Measurements from ENCODE around the gene CHRDL2. TPM values are rescaled to one million over a fixed set of nuclear protein-coding genes. Genes with fewer than 3 reads are reported as not detected.
"Not testable (repeated sequence)": the region's sequence is repeated elsewhere in the genome, so short reads cannot be mapped to it uniquely, and the experiment has no call there.

CHRDL2 gene
- total RNA-seq, 1 donor from 2014 or later: not detected

GRCh38 chr11:74769055-74769707, 38.0 kb upstream of the CHRDL2 start:
- H3K4me1 Mint-ChIP-seq (ENCODE audit: low read depth, unreplicated experiment): no peaks in the 10 kb centered on the region
- no peak overlapping the region for H3K27ac Mint-ChIP-seq (ENCODE audit: unreplicated experiment)
- TF ChIP-seq, protein P1, sequence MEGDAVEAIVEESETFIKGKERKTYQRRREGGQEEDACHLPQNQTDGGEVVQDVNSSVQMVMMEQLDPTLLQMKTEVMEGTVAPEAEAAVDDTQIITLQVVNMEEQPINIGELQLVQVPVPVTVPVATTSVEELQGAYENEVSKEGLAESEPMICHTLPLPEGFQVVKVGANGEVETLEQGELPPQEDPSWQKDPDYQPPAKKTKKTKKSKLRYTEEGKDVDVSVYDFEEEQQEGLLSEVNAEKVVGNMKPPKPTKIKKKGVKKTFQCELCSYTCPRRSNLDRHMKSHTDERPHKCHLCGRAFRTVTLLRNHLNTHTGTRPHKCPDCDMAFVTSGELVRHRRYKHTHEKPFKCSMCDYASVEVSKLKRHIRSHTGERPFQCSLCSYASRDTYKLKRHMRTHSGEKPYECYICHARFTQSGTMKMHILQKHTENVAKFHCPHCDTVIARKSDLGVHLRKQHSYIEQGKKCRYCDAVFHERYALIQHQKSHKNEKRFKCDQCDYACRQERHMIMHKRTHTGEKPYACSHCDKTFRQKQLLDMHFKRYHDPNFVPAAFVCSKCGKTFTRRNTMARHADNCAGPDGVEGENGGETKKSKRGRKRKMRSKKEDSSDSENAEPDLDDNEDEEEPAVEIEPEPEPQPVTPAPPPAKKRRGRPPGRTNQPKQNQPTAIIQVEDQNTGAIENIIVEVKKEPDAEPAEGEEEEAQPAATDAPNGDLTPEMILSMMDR (IDR thresholded peaks at IDR 0.05; ENCODE audit: partially characterized antibody, unreplicated experiment): no peak
- no peak overlapping the region for H3K4me3 Mint-ChIP-seq (ENCODE audit: unreplicated experiment)
- no peaks in the 10 kb centered on the region for H3K9me3 Mint-ChIP-seq (ENCODE audit: unreplicated experiment)
- peaks cover 4% of the 10 kb centered on the region for H3K27me3 Mint-ChIP-seq (ENCODE audit: unreplicated experiment)
- H3K36me3 Mint-ChIP-seq (ENCODE audit: unreplicated experiment): no peaks in the 10 kb centered on the region
- DNase-seq: no peak

GRCh38 chr11:74768172-74768651, 37.0 kb upstream of the CHRDL2 start:
- not testable (repeated sequence) for H3K4me3 Mint-ChIP-seq (ENCODE audit: unreplicated experiment); H3K36me3 Mint-ChIP-seq (ENCODE audit: unreplicated experiment); H3K27me3 Mint-ChIP-seq (ENCODE audit: unreplicated experiment); DNase-seq; H3K27ac Mint-ChIP-seq (ENCODE audit: unreplicated experiment); H3K9me3 Mint-ChIP-seq (ENCODE audit: unreplicated experiment); H3K4me1 Mint-ChIP-seq (ENCODE audit: low read depth, unreplicated experiment)

- H3K27me3 Mint-ChIP-seq (ENCODE audit: unreplicated experiment): peaks cover 4% of the 10 kb centered on the region
- H3K4me3 Mint-ChIP-seq (ENCODE audit: unreplicated experiment): no peak overlapping the region
- no peaks in the 10 kb centered on the region for H3K4me1 Mint-ChIP-seq (ENCODE audit: low read depth, unreplicated experiment)
- DNase-seq: no peak
- H3K36me3 Mint-ChIP-seq (ENCODE audit: unreplicated experiment): no peaks in the 10 kb centered on the region
- TF ChIP-seq, protein P1 (IDR thresholded peaks at IDR 0.05; ENCODE audit: partially characterized antibody, unreplicated experiment): no peak
- no peak overlapping the region for H3K27ac Mint-ChIP-seq (ENCODE audit: unreplicated experiment)
- no peaks in the 10 kb centered on the region for H3K9me3 Mint-ChIP-seq (ENCODE audit: unreplicated experiment)
Observed at GRCh38 chr11:74766905-74767304, 35.7 kb upstream of the CHRDL2 start.

DNA sequence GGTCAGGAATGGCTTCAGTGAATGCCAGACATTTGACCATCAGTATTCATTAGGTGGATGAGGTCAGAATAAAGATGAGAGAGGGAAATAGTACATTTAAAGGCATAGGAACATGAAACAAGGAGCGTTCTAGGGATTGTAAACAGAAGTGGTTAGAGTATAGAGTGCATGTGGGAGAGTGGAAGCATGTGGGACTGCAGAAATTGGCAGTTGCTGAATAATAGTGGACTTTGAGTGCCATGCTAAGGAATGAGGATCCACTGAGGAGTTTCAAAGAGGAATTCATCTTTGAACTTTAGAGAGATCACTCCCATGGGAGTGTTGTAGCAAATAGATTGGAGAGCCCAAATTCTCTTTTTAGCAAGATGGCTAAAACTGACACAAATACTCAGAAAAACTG, 25.3 kb upstream of the CHRDL2 start:
- no peaks in the 10 kb centered on the region for H3K4me1 Mint-ChIP-seq (ENCODE audit: low read depth, unreplicated experiment)
- H3K36me3 Mint-ChIP-seq (ENCODE audit: unreplicated experiment): no peaks in the 10 kb centered on the region
- no peak overlapping the region for H3K4me3 Mint-ChIP-seq (ENCODE audit: unreplicated experiment)
- no peak overlapping the region for H3K27ac Mint-ChIP-seq (ENCODE audit: unreplicated experiment)
- TF ChIP-seq, protein P1 (IDR thresholded peaks at IDR 0.05; ENCODE audit: partially characterized antibody, unreplicated experiment): no peak
- H3K27me3 Mint-ChIP-seq (ENCODE audit: unreplicated experiment): no peaks in the 10 kb centered on the region
- no peak for DNase-seq
- H3K9me3 Mint-ChIP-seq (ENCODE audit: unreplicated experiment): peaks cover 1% of the 10 kb centered on the region

DNA sequence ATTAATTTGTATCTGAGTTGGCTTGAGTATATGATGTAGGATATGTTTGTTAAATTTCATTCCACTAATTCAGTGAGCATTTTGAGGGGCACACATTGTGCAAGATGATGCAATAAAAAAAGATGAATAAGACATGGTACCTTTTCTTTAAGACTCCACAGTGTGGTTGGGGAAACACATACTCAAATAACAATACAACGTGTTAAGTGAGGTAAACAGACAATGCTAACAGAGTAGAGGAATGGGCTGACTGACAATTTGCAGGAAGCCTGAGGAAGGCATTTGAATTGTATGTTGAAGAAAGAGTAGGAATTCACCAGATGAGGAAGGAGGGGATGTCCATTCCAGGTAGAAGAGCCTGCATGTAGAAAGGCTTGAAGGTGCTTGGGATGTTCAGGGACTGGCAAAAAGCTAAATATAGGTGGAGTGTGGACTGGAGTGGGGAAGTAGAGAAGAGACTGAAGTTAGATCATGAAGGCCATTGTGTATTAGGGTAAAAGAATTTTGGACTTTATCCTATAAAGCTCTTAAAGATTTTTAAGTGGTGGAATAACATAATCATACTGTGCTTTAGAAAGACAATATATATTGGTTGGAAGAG, 24.3 kb upstream of the CHRDL2 start:
- Mint-ChIP-seq H3K27ac (ENCODE audit: unreplicated experiment) (no peak overlapping the region), H3K9me3 (ENCODE audit: unreplicated experiment) (no peaks in the 10 kb centered on the region), H3K4me1 (ENCODE audit: low read depth, unreplicated experiment) (no peaks in the 10 kb centered on the region), H3K27me3 (ENCODE audit: unreplicated experiment) (no peaks in the 10 kb centered on the region), H3K4me3 (ENCODE audit: unreplicated experiment) (no peak overlapping the region), H3K36me3 (ENCODE audit: unreplicated experiment) (no peaks in the 10 kb centered on the region)
- TF ChIP-seq, protein P1 (IDR thresholded peaks at IDR 0.05; ENCODE audit: partially characterized antibody, unreplicated experiment): no peak
- DNase-seq: no peak
